ENCODE measurements around the gene KRT73. TPM values are rescaled to one million over a fixed set of nuclear protein-coding genes. Genes with fewer than 3 reads are reported as not detected.

KRT73 gene
- total and polyA plus RNA-seq, 2 of the 8 experiments (the other 6 are each of a cell fraction or from before 2014, with no cell fraction given) = not detected

DNA sequence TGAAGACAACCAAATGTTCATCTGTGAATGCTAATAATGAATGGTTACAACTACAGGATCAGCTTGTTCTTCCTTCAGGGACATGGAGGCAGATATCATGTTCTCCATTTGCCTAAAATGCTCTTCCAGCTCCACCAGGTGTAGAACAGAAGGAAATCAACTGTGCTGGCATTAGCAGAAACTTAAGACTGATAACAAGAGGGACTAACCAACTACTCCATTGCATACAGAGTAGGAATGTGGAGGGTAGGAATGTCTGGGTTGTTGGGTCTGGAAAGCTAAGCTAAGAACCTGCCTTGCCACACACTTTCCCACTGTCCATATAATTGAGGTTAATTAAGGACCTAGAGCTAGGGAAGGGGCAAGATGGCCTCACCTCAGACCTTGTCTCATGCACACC lies 45.1 kb upstream of the KRT73 start:
- Histone ChIP-seq H2AK5ac (ENCODE audit: low read depth, low read length) (no peak overlapping the region), H4K91ac (replicated peaks; ENCODE audit: insufficient read length, low read length) (no peak overlapping the region), H3K4ac (replicated peaks; ENCODE audit: insufficient read length, low read depth, low read length) (no peak overlapping the region), H2BK12ac (ENCODE audit: low read depth, low read length) (no peak overlapping the region), H3K18ac (ENCODE audit: extremely low read depth, low read length) (no peak overlapping the region), H3K4me1 (replicated peaks in 1 of 4; ENCODE audit: control insufficient read depth in 3 of 4, insufficient read depth in 4 of 4, low read length in 3 of 4) (no peaks in the 10 kb centered on the region), H3K4me3 (ENCODE audit: extremely low read depth in 1 of 4, insufficient read depth in 2 of 4, low read depth in 3 of 4, low read length in 4 of 4) (no peak overlapping the region), H4K8ac (ENCODE audit: extremely low read depth, insufficient read depth, low read length) (no peak overlapping the region), H3K23ac (ENCODE audit: insufficient read length) (no peak overlapping the region), H3K27ac (ENCODE audit: low read depth, low read length) (no peak overlapping the region), H2BK20ac (ENCODE audit: low read length) (no peak overlapping the region), H3K9me3 (ENCODE audit: insufficient read depth in 2 of 2, low read depth in 1 of 2, low read length in 1 of 2) (no peaks in the 10 kb centered on the region), H4K20me1 (replicated peaks in 1 of 2; ENCODE audit: control insufficient read depth in 1 of 2, insufficient read depth in 2 of 2, low read length in 2 of 2) (no peaks in the 10 kb centered on the region), H2AFZ (ENCODE audit: low read length) (no peak overlapping the region), H3K9ac (replicated peaks in 1 of 4; ENCODE audit: extremely low read depth in 1 of 4, low read depth in 3 of 4, low read length in 3 of 4) (no peak overlapping the region), H3K36me3 (ENCODE audit: control insufficient read depth in 2 of 4, insufficient read depth in 4 of 4, low read length in 3 of 4) (no peaks in the 10 kb centered on the region), H2BK120ac (replicated peaks; ENCODE audit: low read depth, low read length) (no peak overlapping the region), H3K79me1 (ENCODE audit: low read depth, low read length) (no peaks in the 10 kb centered on the region), H3K4me2 (ENCODE audit: insufficient read depth in 1 of 2, low read depth in 2 of 2, low read length in 2 of 2) (no peak overlapping the region), H2BK5ac (ENCODE audit: low read depth, low read length) (no peak overlapping the region), H3K56ac (replicated peaks; ENCODE audit: insufficient read length, low read depth, low read length) (no peak overlapping the region), H3K14ac (ENCODE audit: insufficient read length) (no peak overlapping the region), H4K5ac (ENCODE audit: insufficient read length, low read depth, low read length) (no peak overlapping the region), H3K27me3 (replicated peaks in 1 of 4; ENCODE audit: control insufficient read depth in 3 of 4, extremely low read depth in 1 of 4, insufficient read depth in 3 of 4, low read length in 3 of 4) (no peaks in the 10 kb centered on the region), H2BK15ac (ENCODE audit: low read length) (no peak overlapping the region), H3K23me2 (ENCODE audit: low read depth, low read length) (no peaks in the 10 kb centered on the region), H3K79me2 (ENCODE audit: control insufficient read depth in 1 of 2, insufficient read depth in 2 of 2, low read length in 2 of 2) (no peaks in the 10 kb centered on the region)
- DNase-seq (ENCODE audit: low read depth in 1 of 2, low spot score in 2 of 2) (no peak), FAIRE-seq (no peak)
- ChIA-PET CTCF (ENCODE audit: partially characterized antibody) (interaction anchor here (0.6 to 5.8 kb wide), 9 partner anchors 10 to 302 kb away, joined by 3 to 26 read pairs (median 5); no protein-coding TSS in a partner anchor), POLR2A (ENCODE audit: partially characterized antibody) (no interaction called here)
- TF ChIP-seq SP4 (IDR thresholded peaks at IDR 0.05; ENCODE audit: low read length) (no peak), CTBP2 (IDR thresholded peaks at IDR 0.05; ENCODE audit: borderline replicate concordance, insufficient read depth, insufficient read length, low read length) (no peak), JUN (IDR thresholded peaks at IDR 0.05; ENCODE audit: low read depth, low read length) (no peak), CTCF (IDR thresholded peaks at IDR 0.05; ENCODE audit: control extremely low read depth in 1 of 3, insufficient read depth in 1 of 3, low read depth in 1 of 3, low read length in 3 of 3) (no peak), RFX5 (IDR thresholded peaks at IDR 0.05; ENCODE audit: borderline replicate concordance, low read depth, low read length) (no peak), NRF1 (IDR thresholded peaks at IDR 0.05; ENCODE audit: low read depth, low read length) (no peak), PHF8 (conservative IDR thresholded peaks at IDR 0.05; ENCODE audit: low read depth, low read length) (no peak), TCF12 (IDR thresholded peaks at IDR 0.05; ENCODE audit: low read depth, low read length) (no peak), SIX5 (IDR thresholded peaks at IDR 0.05; ENCODE audit: low read depth, low read length) (no peak)
- TF ChIP-seq, protein P1, sequence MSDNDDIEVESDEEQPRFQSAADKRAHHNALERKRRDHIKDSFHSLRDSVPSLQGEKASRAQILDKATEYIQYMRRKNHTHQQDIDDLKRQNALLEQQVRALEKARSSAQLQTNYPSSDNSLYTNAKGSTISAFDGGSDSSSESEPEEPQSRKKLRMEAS (IDR thresholded peaks at IDR 0.05) = no peak

All from H1 (cell line).